NCI-H1694 (cell line): Measurements from ENCODE around the gene TIGD2.
"Not testable (repeated sequence)": the region's sequence is repeated elsewhere in the genome, so short reads cannot be mapped to it uniquely, and the experiment has no call there.

Source experiments
- DNase-seq: peaks from one replicate; lab custom pipeline; 2025; lab: John Stamatoyannopoulos, UW

Gene TIGD2

DNA sequence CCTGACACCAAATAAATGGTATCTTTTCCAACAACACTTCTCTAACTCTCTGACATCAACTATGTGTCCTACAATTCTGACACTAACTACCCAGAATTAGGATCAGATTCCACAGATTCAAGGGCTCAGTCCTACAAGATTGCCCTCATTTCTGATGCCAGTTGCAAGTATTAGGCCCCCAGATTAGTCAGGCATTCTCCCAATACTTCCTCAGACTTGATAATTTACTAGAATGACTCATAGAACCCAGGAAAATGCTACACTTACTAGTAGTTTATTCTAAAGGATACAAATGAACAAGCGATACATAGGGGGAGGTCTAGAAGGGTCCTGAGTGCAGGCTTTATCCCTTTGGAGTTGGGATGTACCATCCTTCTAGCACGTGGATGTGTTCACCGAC, 8.5 kb downstream of the TIGD2 start:
- DNase-seq, result no peak

- no peak for DNase-seq
Measured at GRCh38 chr4:89121387-89122068, 10.2 kb downstream of the TIGD2 start.

DNA sequence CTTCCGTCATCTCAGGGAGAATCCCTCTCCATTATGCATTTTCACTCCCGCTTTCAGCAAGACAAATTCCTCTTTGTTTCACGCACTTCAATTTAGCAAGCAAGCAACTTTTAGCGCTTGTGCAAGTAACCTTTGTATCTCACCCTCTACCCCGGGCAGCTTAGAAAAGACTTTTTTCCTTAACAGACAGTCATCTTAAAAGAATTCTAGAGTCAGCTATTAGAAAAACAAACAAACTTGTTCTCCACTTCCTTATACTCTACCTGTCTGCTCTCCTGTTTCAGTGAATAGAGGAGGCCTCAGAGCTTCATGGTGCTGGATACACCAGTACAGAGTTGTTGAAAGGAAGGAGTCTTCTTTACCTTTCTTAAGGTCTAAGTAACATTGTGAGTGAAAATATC, 12.1 kb downstream of the TIGD2 start:
- DNase-seq, result no peak

GRCh38 chr4:89125901-89126782, 14.8 kb downstream of the TIGD2 start:
- DNase-seq, result no peak

DNA sequence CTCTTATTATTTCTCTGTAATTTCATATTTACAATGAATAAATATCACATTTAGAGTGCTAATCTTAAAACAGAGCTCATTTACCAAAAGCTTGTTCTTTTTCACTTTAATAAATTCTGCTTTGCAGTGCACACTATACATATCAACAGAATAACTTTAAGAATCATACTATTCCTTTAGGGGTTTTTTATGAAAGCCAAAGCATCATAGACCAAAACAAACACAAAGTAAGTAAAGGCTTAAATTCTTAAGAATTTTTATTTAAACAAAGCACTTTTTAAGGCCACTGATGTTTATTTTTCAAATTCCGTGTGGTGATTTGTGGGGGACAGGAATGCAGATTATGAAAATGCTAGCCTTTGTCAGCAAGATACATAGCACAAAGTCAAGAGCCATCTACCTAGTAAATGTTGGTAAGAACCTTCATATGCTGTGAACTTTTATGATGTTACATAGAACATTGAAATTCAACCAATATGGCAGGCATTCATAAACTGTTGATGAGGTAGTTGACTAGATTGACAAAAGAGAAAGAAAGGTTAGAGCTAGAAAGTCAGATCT, 17.8 kb downstream of the TIGD2 start:
- no peak for DNase-seq

DNA sequence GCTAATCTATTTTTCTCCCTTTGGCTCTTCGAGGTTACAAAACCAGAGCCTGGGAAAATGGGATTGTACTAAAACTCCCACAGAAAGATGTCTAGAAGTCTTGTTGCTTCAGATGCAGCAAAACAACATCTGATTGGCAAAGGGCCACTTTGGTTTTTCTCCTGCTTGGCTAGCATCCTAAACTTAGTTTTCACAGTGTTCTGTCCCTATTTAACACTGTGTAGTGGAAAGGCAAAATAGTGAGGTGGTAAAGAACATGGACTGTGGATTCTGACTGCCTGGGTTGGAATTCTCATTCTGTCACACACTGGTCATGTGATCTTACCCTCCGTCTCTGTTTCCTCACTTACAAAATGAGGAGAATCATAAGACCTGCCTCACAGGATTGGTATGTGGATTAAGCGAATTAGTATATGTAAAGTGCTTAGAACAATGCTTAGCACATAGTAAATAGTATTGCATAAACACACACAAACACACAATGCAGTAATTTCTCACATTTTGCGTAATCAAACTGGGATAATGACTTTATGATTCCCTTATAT, 23.5 kb downstream of the TIGD2 start:
- no peak for DNase-seq

GRCh38 chr4:89136525-89136924, 25.2 kb downstream of the TIGD2 start:
- DNase-seq, result no peak

DNA sequence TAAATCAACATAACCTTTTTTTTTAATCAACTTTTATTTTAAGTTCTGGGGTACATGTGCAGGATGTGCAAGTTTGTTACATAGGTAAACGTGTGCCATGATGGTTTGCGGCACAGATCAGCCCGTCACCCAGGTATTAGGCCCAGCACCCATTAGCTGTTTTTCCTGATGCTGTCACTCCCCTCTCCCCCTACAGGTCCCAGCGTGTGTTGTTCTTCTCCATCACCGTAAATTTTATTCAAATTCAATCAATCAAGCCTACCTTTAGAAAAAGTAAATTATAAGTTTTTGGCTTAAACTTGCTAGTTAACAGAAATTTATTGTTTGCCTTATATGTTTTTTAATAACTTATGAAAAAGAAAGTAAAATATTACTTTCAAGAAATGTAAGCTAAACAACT, 25.9 kb downstream of the TIGD2 start:
- no peak for DNase-seq

- DNase-seq, result no peak
Measured at GRCh38 chr4:89137695-89138094, 26.4 kb downstream of the TIGD2 start.

- DNase-seq, result no peak
Measured at GRCh38 chr4:89140168-89140759, 28.9 kb downstream of the TIGD2 start.

- peak; percentile 17 for DNase-seq
Measured at GRCh38 chr4:89142691-89143669, 31.6 kb downstream of the TIGD2 start.

- DNase-seq, result not testable (repeated sequence)
Measured at GRCh38 chr4:89144652-89145051, 33.3 kb downstream of the TIGD2 start.

DNA sequence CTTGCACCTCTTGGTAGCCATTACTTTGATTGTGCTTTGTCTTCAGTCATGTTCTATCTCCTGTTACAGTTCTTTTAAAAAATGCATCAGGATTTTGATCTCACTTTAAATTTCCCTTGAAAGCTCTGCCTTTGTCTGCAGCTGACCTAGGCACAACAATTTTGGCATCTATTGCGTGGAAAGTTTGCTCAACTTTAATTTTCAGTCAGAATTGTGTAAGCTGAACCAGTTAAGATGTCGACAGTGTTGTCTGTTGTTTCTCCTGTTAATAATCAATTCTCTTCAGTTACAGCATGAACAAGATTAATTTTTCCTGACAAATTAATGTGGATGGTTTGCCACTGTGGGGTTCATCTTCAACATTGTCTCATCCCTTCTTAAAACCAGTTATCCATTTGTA, 34.9 kb downstream of the TIGD2 start:
- no peak for DNase-seq

- peak; percentile 59 for DNase-seq
Measured at GRCh38 chr4:89152972-89153371, 41.6 kb downstream of the TIGD2 start.

DNA sequence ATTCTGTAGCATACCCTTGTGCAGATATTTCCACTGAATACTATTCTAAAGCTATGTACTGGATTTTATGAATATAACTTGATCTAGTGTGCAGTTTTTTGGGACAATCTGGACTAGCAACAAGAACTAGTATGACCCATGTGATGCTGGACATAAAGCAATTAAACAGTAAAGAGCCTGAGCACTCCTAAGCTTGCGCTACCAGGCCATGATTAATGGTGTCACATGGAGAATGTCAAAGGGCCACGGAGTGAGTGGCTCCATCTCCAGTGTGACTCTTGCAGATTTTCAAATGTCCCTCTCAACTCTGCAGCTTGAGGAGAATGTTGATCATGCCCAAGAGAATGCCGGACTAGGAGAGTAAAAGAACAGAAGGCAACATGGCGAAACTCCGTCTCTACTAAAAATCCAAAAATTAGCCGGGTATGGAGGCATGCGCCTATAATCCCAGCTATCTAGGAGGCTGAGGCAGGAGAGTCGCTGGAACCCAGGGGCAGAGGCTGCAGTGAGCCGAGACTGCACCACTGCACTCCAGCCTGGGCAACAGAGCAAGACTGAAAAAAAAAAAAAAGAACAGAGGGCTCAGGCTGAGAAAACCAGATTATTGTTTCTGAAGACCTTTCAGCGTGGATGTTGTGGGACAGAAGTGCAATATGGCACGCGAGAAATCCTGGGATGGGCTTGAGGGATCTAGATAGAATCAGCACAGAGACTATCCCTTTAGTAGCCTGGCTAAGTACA, 45.0 kb downstream of the TIGD2 start:
- DNase-seq, result no peak

DNA sequence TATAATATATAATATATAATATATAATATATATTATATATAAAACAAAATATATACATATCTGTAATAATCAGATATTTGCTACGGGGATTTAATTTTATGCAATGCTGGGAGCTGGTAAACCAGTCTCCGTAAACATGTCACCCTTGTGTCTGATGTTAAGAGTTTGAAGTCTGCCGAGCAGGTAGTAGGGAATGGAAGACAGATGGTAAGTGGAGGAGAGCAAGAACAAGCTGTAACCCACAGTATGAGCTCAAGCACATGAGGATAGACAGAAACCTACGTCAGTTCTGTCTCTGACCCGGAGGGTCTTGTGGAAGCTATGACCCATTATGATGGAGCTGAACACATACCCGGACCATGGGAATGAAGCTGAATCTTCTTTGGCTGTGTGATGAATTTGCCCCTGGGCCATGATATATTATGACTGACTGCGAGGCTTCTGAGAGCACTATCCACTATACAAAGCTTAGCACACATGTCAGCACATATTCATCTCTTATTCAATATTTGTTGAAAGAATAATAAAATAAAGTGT, 46.2 kb downstream of the TIGD2 start:
- no peak for DNase-seq

DNA sequence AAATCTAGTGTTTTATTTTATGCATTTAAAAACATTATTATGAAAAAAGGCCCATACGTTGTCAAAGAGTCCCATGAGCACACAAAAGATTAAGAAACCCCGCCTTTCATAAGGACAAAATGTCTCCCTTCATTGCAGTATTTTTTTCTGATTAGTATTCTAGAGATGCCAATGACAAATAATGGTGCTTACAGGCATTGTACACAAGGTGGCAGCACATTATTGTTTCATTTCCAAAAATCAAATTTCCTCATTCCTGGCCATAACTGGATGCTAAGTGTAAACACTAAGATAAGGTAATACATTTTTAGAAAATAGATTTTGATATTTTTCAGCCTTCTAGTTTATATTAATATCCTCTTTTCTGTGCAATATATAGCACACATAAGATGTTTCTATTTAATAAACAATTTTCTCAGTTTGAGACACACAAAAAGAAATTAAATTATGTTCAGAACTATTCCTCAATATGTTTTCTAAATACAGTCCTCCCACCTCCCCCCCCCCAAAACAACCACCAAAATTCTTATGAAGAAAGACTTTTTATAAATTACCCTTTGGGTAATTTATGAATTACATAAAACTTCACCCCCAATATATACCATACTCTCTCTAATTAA, 47.7 kb downstream of the TIGD2 start:
- peak; percentile 64 for DNase-seq

DNA sequence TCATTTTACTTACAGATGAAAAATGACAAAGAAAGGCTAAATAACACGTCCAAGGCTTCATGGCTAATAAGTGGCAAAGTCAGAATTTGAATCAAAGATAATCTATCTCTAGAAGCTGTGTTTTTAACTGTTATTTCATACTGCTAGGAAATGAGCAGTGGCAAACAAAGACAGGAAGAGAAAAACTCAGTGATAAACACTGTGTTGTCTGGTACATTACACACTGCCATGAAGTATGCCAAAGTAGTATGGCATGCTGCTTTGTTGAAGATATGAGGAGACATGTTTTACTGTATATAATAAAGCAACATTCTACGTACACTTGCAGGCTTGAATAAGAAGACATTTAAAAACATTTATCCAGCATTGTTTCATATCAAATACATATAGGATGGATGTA, 49.5 kb downstream of the TIGD2 start:
- no peak for DNase-seq

GRCh38 chr4:89161841-89162240, 50.5 kb downstream of the TIGD2 start:
- DNase-seq, result no peak

DNA sequence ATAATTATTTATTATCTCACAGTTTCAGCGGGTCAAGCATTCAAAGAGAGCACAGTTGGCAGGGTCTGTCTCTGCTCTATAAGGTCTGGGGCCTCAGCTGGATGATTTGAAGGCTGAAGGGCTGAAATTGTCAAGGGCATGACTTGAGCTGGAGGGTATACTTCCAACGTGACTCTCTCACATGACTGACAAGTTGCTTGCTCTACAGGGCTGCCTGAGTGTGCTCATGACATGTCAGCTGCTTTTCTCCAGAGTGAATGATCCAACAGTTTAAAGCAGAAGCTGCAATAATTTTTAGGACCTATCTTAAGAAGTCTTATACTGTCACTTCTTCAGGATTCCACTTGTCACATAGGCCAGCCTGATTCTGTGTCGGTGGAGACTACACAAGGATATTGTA, 51.2 kb downstream of the TIGD2 start:
- DNase-seq, result no peak
